Nephron progenitor cell (in vitro differentiated cells): ENCODE results near the gene STAP2.

Experiments
- DNase-seq: peaks from one replicate; pipeline ENCODE4 v3.0.0; 2021
- H3K27ac Mint-ChIP-seq: 2 replicates; pipeline ENCODE4 v1.8.0; 2021; ENCODE audit warnings: mild to moderate bottlenecking, moderate library complexity, mixed read lengths
- H3K27me3 Mint-ChIP-seq: 2 replicates; pipeline ENCODE4 v1.8.0; 2021; ENCODE audit warnings: mild to moderate bottlenecking, low read depth, mixed read lengths; ENCODE audit not compliant: poor library complexity
- H3K36me3 Mint-ChIP-seq: 2 replicates; pipeline ENCODE4 v1.8.0; 2021; ENCODE audit warnings: low read depth, mixed read lengths
- H3K4me1 Mint-ChIP-seq: 2 replicates; pipeline ENCODE4 v1.8.0; 2021; ENCODE audit warnings: mixed read lengths
- H3K4me3 Mint-ChIP-seq: 2 replicates; pipeline ENCODE4 v1.8.0; 2021; ENCODE audit warnings: mild to moderate bottlenecking, moderate library complexity, mixed read lengths
- H3K9me3 Mint-ChIP-seq: 2 replicates; pipeline ENCODE4 v1.8.0; 2021; ENCODE audit warnings: mild to moderate bottlenecking, moderate library complexity, mixed read lengths
- CTCF ChIP-seq: fragments of 200-600 bp; sonication (generic); IDR thresholded peaks from 2 replicates; pipeline ENCODE4 v1.5.0; 2021; ENCODE audit warnings: antibody characterized with exemption

The STAP2 gene

GRCh38 chr19:4363571-4364304 is 25.1 kb upstream of the STAP2 start:
- Mint-ChIP-seq H3K27ac (peak overlapping the region; percentile 89), H3K9me3 (no peaks in the 10 kb centered on the region), H3K4me3 (no peak overlapping the region), H3K36me3 (peaks cover 4% of the 10 kb centered on the region), H3K27me3 (no peaks in the 10 kb centered on the region), H3K4me1 (peaks cover 27% of the 10 kb centered on the region)
- no peak for DNase-seq
- TF ChIP-seq CTCF, result no peak

- TF ChIP-seq CTCF, result no peak
- Mint-ChIP-seq H3K36me3 (peaks cover 5% of the 10 kb centered on the region), H3K4me3 (no peak overlapping the region), H3K27me3 (no peaks in the 10 kb centered on the region), H3K9me3 (no peaks in the 10 kb centered on the region), H3K27ac (no peak overlapping the region), H3K4me1 (peaks cover 21% of the 10 kb centered on the region)
- no peak for DNase-seq
Observed at GRCh38 chr19:4362831-4363545, 24.4 kb upstream of the STAP2 start.

- no peaks in the 10 kb centered on the region for H3K9me3 Mint-ChIP-seq
- H3K27ac Mint-ChIP-seq, result peak overlapping the region; percentile 97
- H3K4me1 Mint-ChIP-seq, result peaks cover 14% of the 10 kb centered on the region
- peak; percentile 45 for DNase-seq
- H3K36me3 Mint-ChIP-seq, result peaks cover 5% of the 10 kb centered on the region
- H3K4me3 Mint-ChIP-seq, result no peak overlapping the region
- H3K27me3 Mint-ChIP-seq, result no peaks in the 10 kb centered on the region
- no peak for TF ChIP-seq CTCF
Observed at GRCh38 chr19:4362101-4362828, 23.6 kb upstream of the STAP2 start.

GRCh38 chr19:4361152-4362046 is 22.8 kb upstream of the STAP2 start:
- H3K27me3 Mint-ChIP-seq, result no peaks in the 10 kb centered on the region
- DNase-seq, result no peak
- TF ChIP-seq CTCF, result no peak
- no peaks in the 10 kb centered on the region for H3K9me3 Mint-ChIP-seq
- H3K27ac Mint-ChIP-seq, result no peak overlapping the region
- H3K4me3 Mint-ChIP-seq, result no peak overlapping the region
- peaks cover 13% of the 10 kb centered on the region for H3K4me1 Mint-ChIP-seq
- peaks cover 5% of the 10 kb centered on the region for H3K36me3 Mint-ChIP-seq

GRCh38 chr19:4360641-4361151 is 22.1 kb upstream of the STAP2 start:
- Mint-ChIP-seq H3K36me3 (peaks cover 5% of the 10 kb centered on the region), H3K27ac (peak overlapping the region; percentile 90), H3K4me3 (no peak overlapping the region), H3K9me3 (no peaks in the 10 kb centered on the region), H3K4me1 (peaks cover 13% of the 10 kb centered on the region), H3K27me3 (no peaks in the 10 kb centered on the region)
- DNase-seq, result no peak
- TF ChIP-seq CTCF, result no peak
